22Rv1 (cell line): ENCODE results near the gene MAP4K2.

Source experiments
- CTCF ChIP-seq: fragments of 450-650 bp; IDR thresholded peaks from 2 replicates; pipeline ENCODE4 v1.5.1; 2017; ENCODE audit warnings: mild to moderate bottlenecking
- ZFX ChIP-seq: fragments of 450-650 bp; IDR thresholded peaks from 2 replicates; pipeline ENCODE4 v1.6.1; 2017; ENCODE audit warnings: antibody characterized with exemption, borderline replicate concordance

DNA sequence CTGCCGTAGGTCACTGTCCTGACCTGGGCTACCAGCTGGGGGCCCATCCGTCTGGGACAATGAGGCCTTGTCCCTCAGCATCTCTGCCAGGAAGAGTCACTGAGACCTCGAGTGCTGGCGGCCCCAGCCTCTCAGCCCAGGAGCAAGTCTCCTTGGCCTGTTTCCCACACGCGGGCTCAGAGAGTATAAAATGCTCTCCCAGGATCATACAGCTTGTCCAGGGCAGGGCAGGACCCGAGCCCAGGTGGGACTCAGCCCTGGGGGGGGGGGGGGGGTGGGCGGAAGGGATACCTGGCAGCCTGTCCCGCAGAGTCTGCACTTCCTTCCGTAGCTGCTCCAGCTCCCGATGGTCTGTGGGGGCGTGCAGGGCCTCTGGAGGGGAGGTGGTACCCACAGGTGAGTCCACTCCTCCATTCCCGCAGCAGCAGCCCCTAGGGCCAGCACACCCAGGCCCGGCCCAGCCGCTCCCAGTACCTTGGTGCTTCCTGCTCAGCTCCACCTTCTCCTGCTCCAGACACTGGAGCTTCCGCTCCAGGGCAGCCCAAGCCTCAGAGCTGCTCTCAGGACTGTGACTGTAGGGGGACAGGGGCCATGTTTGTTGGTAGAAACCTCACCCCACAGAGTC, 33.5 kb upstream of the MAP4K2 start:
- no peak for TF ChIP-seq CTCF
- no peak for TF ChIP-seq ZFX
